Panc1 (cell line): ENCODE data around the gene DGLUCY. TPM values are rescaled to one million over a fixed set of nuclear protein-coding genes. Genes with fewer than 3 reads are reported as not detected.

Experiments
- ATAC-seq: fragments of 200-7000 bp; cut with Tn5 transposase; 2 replicates; pipeline ENCODE4 v1.9.1; 2020; ENCODE audit warnings: mild to moderate bottlenecking, moderate library complexity
- BruUV-seq: library from RNA; stranded (reverse); fragments of 400-500 nt; replicated peaks from 2 replicates; lab custom pipeline; 2021; lab: Mats Ljungman, UMichigan
- CTCF ChIA-PET: fragments of 300-600 bp; sonication (Branson Sonifier 250); formaldehyde crosslinking; loops from one replicate; lab custom pipeline; 2022; ENCODE audit warnings: antibody characterized with exemption; lab: Charles Lee
- POLR2A ChIA-PET: fragments of 300-600 bp; sonication (Branson Sonifier 250); formaldehyde crosslinking; loops from one replicate; lab custom pipeline; 2022; ENCODE audit warnings: antibody characterized with exemption; lab: Charles Lee
- DNase-seq: peaks from one replicate; pipeline ENCODE4 v3.0.0-alpha.2; 2010; ENCODE audit warnings: low read depth, low spot score
- H3K27ac ChIP-seq: 2 replicates; pipeline ENCODE4 v1.5.1; 2011; ENCODE audit warnings: mild to moderate bottlenecking, low read length, inconsistent platforms
- H3K27me3 ChIP-seq: fragments of 200-500 bp; sonication (Bioruptor generic); 2 replicates; pipeline ENCODE4 v1.6.0; 2014; ENCODE audit warnings: low read length, inconsistent platforms; ENCODE audit not compliant: control insufficient read depth, insufficient read depth
- H3K36me3 ChIP-seq: fragments of 200-500 bp; sonication (Bioruptor generic); 2 replicates; pipeline ENCODE4 v1.5.1; 2014; ENCODE audit warnings: inconsistent platforms, mild to moderate bottlenecking, low read length, moderate library complexity; ENCODE audit not compliant: control insufficient read depth, insufficient read depth
- H3K4me1 ChIP-seq: 2 replicates; pipeline ENCODE4 v1.5.1; 2011; ENCODE audit warnings: inconsistent platforms, mild to moderate bottlenecking, low read length, moderate library complexity; ENCODE audit not compliant: control insufficient read depth, insufficient read depth
- H3K4me3 ChIP-seq, 2 experiments: 2 replicates each; pipeline ENCODE4 v1.5.1; 2011 to 2012; ENCODE audit warnings: low read depth in 2 of 2, low read length in 2 of 2, mild to moderate bottlenecking in 2 of 2, inconsistent platforms in 1 of 2, moderate library complexity in 1 of 2
- H3K9me3 ChIP-seq: fragments of 200-500 bp; sonication (Bioruptor generic); 2 replicates; pipeline ENCODE4 v1.5.1; 2014; ENCODE audit warnings: low read depth, mild to moderate bottlenecking, inconsistent platforms, low read length, moderate library complexity; ENCODE audit not compliant: control insufficient read depth, insufficient read depth
- CTCF ChIP-seq: fragments of 450-650 bp; IDR thresholded peaks from 2 replicates; pipeline ENCODE4 v1.5.1; 2017; ENCODE audit warnings: mild to moderate bottlenecking
- POLR2AphosphoS5 ChIP-seq: IDR thresholded peaks from 2 replicates; pipeline ENCODE4 v1.6.1; 2012; ENCODE audit warnings: mild to moderate bottlenecking, low read depth, low read length, moderate library complexity
- REST ChIP-seq, 2 experiments: IDR thresholded peaks; 2 replicates each; pipeline ENCODE4 v1.6.1; 2011 to 2012; ENCODE audit warnings: low read depth in 2 of 2, control low read depth in 1 of 2, low read length in 1 of 2, mild to moderate bottlenecking in 1 of 2, moderate library complexity in 1 of 2; ENCODE audit not compliant: insufficient read depth in 1 of 2
- SIN3A ChIP-seq: IDR thresholded peaks from 2 replicates; pipeline ENCODE4 v1.6.1; 2012; ENCODE audit warnings: low read depth, mild to moderate bottlenecking, low read length, moderate library complexity, borderline replicate concordance; ENCODE audit not compliant: insufficient read depth
- TCF7L2 ChIP-seq: IDR thresholded peaks from 2 replicates; pipeline ENCODE4 v1.6.1; 2011; ENCODE audit warnings: mild to moderate bottlenecking, low read depth, low read length, inconsistent platforms
- in situ Hi-C: cut with HindIII; loops from 2 replicates; pipeline ENCODE4 v1.10.0; 2016; ENCODE audit warnings: low sequenced_read_pairs, low pct_unique_long_range_greater_than_20kb
- intact Hi-C: fragments of 100-400 bp; cut with micrococcal nuclease; formaldehyde crosslinking; loops from one replicate; pipeline ENCODE4 v1.10.0; 2022; ENCODE audit not compliant: unreplicated experiment
- total RNA-seq: library from RNA; stranded (reverse); gene quantifications from one replicate; pipeline ENCODE4 v1.2.1, GENCODE V29; 2021; ENCODE audit not compliant: unreplicated experiment

The DGLUCY gene
- total RNA-seq, 1 experiment from 2014 or later, result 21.3 TPM

GRCh38 chr14:91146661-91147060 is 32.8 kb downstream of the DGLUCY start:
- ATAC-seq (no peak), DNase-seq (no peak)
- POLR2A ChIA-PET, result no interaction called here
- Histone ChIP-seq H3K36me3 (no peaks in the 10 kb centered on the region), H3K9me3 (no peaks in the 10 kb centered on the region), H3K4me1 (no peaks in the 10 kb centered on the region), H3K27ac (no peak overlapping the region), H3K27me3 (no peaks in the 10 kb centered on the region), H3K4me3 (no peak overlapping the region)
- BruUV-seq, result no TSS peak
- intact Hi-C loops, result no loop called here
- TF ChIP-seq REST (IDR thresholded peaks at IDR 0.05; ENCODE audit: insufficient read depth in 1 of 2, low read depth in 2 of 2, low read length in 1 of 2), result no peak
- no peak for TF ChIP-seq CTCF
- no peak for TF ChIP-seq SIN3A
- no peak for TF ChIP-seq POLR2AphosphoS5
- no peak for TF ChIP-seq TCF7L2
- in situ Hi-C loops, result no loop called here
- CTCF ChIA-PET, result no interaction called here

GRCh38 chr14:91149462-91149861 is 35.6 kb downstream of the DGLUCY start:
- Histone ChIP-seq H3K9me3 (no peaks in the 10 kb centered on the region), H3K36me3 (no peaks in the 10 kb centered on the region), H3K4me1 (no peaks in the 10 kb centered on the region), H3K27ac (no peak overlapping the region), H3K4me3 (no peak overlapping the region), H3K27me3 (no peaks in the 10 kb centered on the region)
- no peak for TF ChIP-seq REST (IDR thresholded peaks at IDR 0.05; ENCODE audit: insufficient read depth in 1 of 2, low read depth in 2 of 2, low read length in 1 of 2)
- no peak for TF ChIP-seq TCF7L2
- no peak for TF ChIP-seq CTCF
- TF ChIP-seq POLR2AphosphoS5, result no peak
- no peak for TF ChIP-seq SIN3A
- DNase-seq (peak; percentile 7), ATAC-seq (no peak)
- intact Hi-C loops, result no loop called here
- ChIA-PET POLR2A (no interaction called here), CTCF (interaction anchor here (0.6 kb wide), 1 partner anchor 124 kb away, joined by 3 read pairs; no protein-coding TSS in a partner anchor)
- BruUV-seq, result no TSS peak
- in situ Hi-C loops, result no loop called here
